Activated CD4-positive, alpha-beta T cell treated with anti-CD3 and anti-CD28 coated beads, Interleukin-2, Interleukin-6, amounts not matched to agents 100 ng/mL and 50 ng/mL, durations not matched to agents 16 hours and 8 hours (primary cell): Measurements from ENCODE around the gene CORO2B.

Experiments
- DNase-seq: peaks from one replicate; pipeline ENCODE4 v3.0.0-alpha.2; 2020

The CORO2B gene, protein sequence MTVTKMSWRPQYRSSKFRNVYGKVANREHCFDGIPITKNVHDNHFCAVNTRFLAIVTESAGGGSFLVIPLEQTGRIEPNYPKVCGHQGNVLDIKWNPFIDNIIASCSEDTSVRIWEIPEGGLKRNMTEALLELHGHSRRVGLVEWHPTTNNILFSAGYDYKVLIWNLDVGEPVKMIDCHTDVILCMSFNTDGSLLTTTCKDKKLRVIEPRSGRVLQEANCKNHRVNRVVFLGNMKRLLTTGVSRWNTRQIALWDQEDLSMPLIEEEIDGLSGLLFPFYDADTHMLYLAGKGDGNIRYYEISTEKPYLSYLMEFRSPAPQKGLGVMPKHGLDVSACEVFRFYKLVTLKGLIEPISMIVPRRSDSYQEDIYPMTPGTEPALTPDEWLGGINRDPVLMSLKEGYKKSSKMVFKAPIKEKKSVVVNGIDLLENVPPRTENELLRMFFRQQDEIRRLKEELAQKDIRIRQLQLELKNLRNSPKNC

DNA sequence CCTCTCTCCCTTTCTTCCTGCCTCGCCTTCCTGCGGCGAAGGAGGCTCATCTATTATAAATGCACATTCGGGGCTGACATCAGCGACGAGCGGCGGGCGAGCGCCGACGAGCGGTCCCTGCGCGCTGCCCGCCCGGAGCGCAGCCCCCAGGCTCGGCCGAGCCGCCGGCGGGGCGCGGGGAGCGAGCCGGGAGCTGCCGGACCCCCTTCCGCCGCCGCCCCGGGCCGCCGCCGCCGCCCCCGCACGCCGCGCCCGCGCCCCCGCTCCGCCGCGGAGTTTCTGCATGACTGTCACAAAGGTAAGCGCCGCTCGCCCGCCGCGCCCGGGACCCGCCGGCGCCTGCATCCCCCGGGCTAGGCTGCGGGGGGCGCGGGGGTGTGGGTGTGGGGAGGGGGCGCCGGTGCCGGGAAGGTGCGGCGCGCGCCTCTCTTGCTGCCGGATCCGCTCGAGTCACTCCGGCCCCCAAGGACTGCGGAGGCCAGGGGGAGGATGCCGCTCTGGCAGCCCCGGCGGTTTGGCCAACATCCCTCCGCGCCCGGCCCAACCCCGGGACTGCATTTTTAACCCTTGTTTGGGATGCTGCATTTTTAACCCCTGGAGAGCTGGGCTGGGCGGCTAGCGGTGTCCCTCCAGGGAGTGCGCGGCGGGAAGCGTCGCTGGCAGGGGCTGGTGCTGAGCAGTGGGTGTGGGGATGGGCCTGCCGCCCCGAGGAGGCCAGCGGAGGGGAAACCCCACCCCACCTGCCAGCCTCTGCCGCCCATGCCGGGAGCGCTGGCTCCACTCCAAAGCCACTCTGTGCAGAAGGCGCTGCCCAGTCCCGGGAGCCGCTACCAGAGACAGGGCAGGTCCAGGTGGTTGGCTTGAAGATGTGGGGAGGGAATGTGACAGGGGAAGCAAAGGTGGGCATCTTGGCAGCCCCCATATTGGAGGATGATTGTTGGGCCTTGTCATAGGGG lies at the start of gene CORO2B:
TSS of gene CORO2B (plus strand) at position 14 of the 956 bp plus-strand sequence. CDS start at position 284, 270 bp downstream.
- no peak for DNase-seq

GRCh38 chr15:68531387-68532179 lies 47.2 kb upstream of the CORO2B start:
- DNase-seq: no peak

DNA sequence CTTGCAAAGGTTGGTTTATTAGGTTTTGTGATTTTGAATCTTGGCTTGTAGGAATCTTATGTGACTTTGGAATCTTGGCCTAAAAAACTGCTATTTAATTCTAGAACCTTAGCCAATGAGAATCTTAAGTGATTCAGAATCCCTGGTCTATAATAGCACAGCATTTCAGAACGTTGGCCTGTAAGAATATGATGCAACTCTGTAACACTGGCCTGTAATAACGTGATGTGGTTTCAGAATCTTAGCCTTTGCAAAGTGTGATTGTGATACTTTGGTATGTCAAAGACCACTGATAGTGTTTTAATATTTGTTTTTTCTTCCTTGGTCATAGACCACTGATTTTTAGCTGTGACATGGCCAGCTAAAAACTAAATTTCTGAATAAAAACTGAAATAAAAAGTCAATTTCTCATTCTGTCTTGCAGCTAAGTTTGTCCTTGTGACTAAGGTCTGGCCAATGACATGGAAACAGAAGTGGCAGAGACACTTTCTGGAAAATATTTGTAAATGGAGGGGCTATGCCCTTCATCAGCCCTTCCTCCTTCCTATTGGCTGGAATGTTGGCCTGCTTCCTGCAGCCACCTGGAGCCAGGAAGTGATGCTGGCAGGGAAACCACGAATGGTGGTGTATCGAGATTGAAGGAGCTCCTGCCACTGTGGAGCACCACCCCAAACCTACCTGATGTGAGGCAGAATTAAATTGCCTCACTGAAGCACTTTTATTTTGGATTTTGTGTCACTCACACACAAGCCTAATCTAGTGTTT lies 42.3 kb upstream of the CORO2B start:
- no peak for DNase-seq

DNA sequence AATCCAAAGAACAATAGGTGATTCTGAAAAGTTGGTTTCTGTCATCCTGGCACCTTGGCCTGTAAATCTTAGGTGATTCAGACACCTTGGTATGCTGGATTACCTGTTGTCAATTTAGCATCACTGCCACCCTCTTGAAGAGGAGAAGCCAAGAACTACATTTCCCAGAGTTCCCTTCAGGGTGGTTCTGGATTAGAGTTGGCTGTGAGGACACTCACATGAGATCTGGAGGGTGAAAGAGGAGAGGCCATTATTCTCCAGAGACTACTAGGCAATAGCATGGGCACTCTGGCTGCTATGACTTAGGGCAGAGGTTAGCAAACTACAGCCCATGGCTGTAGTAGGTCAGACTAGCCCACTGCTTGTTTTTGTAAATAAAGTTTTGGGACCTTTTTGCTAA lies 41.7 kb upstream of the CORO2B start:
- DNase-seq: no peak

GRCh38 chr15:68537506-68537905 lies 41.3 kb upstream of the CORO2B start:
- DNase-seq: no peak

GRCh38 chr15:68538311-68538710 lies 40.5 kb upstream of the CORO2B start:
- no peak for DNase-seq

DNA sequence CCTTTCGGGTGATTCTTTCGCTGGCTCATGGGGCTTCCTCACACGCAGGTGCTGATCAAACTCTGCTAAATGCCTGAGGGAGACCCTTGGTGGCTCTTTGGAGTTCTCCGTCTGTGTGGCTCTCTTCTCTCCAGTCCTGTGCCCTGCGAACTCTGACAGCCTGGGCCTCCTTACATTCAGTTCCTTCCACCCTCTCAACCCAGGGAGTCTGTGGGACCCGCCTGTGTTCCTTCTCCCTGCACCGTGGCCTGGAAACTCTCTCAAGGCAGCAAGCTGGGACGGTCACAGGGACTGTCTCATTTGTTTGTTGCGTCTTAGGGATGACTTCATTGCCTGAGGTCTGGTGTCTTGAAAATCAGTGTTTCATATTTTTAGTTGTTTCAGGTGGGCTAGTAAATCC lies 37.0 kb upstream of the CORO2B start:
- DNase-seq: no peak

- DNase-seq: no peak
These were observed 36.4 kb upstream of the CORO2B start for GRCh38 chr15:68542348-68542747.

- no peak for DNase-seq
These were observed 36.0 kb upstream of the CORO2B start for GRCh38 chr15:68542771-68543164.

GRCh38 chr15:68543165-68544008 lies 35.4 kb upstream of the CORO2B start:
- DNase-seq: no peak

DNA sequence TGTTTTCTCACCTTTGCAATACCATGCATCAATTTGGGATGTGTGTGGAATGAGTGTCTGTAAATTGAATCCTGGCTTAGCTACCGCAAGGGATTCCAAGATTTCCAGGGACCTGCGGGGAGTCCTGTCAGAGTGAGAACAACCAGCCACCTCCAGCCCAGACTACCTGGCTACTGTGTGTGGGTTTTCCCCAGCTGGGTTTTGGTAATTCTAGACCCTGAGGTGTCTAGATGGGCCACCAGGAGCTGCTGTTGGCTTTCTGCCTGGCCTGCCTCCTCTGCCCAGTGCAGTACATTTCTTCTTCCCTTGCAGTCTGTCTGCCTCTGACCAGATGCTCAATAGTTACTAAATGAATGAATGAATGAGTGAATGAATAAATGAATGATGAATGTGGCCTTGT lies 32.5 kb upstream of the CORO2B start:
- no peak for DNase-seq

- DNase-seq: peak; percentile 55
These were observed 30.4 kb upstream of the CORO2B start for GRCh38 chr15:68548364-68548763.

- DNase-seq: no peak
These were observed 28.8 kb upstream of the CORO2B start for GRCh38 chr15:68550004-68550403.

- peak; percentile 78 for DNase-seq
These were observed 28.1 kb upstream of the CORO2B start for GRCh38 chr15:68550498-68551295.

GRCh38 chr15:68551296-68551635 lies 27.5 kb upstream of the CORO2B start:
- DNase-seq: no peak

- DNase-seq: no peak
These were observed 26.4 kb upstream of the CORO2B start for GRCh38 chr15:68552344-68552743.

DNA sequence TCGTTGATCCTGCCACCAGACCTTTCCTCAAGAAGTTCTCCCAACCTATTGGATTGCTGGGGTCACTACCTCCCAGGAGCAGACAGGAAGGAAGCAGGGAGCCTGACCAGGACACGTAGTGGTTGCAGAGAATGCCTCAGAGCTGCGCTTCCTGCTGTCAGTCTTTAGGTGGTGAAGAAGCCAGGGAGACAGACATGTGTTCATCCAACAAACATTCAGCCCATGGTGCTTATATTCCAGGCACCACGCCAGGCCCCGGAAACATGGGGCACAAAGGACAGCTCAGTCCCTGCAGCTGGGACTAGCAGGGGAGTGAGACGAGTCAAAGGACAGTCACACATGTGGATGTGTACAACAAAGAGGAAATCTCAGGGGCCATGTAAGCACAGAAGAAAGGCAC lies 26.0 kb upstream of the CORO2B start:
- DNase-seq: no peak

GRCh38 chr15:68553314-68553993 lies 25.3 kb upstream of the CORO2B start:
- DNase-seq: no peak

- peak; percentile 80 for DNase-seq
These were observed 24.6 kb upstream of the CORO2B start for GRCh38 chr15:68553994-68554720.
